Measurements from ENCODE around the gene NRG2. TPM values are rescaled to one million over a fixed set of nuclear protein-coding genes. Genes with fewer than 3 reads are reported as not detected.

Gene NRG2
- total RNA-seq, 1 experiment from 2014 or later: 0.91 TPM

GRCh38 chr5:139968547-139969261 is 74.4 kb downstream of the NRG2 start:
- POLR2A ChIA-PET: interaction anchor here (1.7 to 1.9 kb wide), 2 partner anchors 17 to 181 kb away, joined by 6 to 10 read pairs; no protein-coding TSS in a partner anchor
- DNase-seq (ENCODE audit: low read depth, low spot score): peak; percentile 72
- H3K4me2 ChIP-seq (ENCODE audit: low read length): peak overlapping the region; percentile 16; the same call in 1 of the 2 replicates

More at GRCh38 chr5:139968547-139969261, 74.4 kb downstream of the NRG2 start:
- H3K79me2 ChIP-seq (ENCODE audit: insufficient read depth, low read length): no peaks in the 10 kb centered on the region
- ChIA-PET RAD21 (ENCODE audit: low non-redundant PET in 1 of 2, low total read pairs in 2 of 2, uncharacterized antibody in 2 of 2, unreplicated experiment in 2 of 2) (interaction anchor here (1.0 to 1.8 kb wide), 7 partner anchors 12 to 193 kb away, joined by 3 to 21 read pairs (median 4); no protein-coding TSS in a partner anchor), CTCF (interaction anchor here (0.6 to 6.8 kb wide), 39 partner anchors 12 to 565 kb away, joined by 3 to 181 read pairs (median 5); partner anchors contain the start of genes NRG2, PSD2 and SPATA24)
- no peak overlapping the region for H3K4me3 ChIP-seq (replicated peaks in 1 of 2; ENCODE audit: low read depth in 1 of 2, low read length in 2 of 2)
- TF ChIP-seq EGR1 (IDR thresholded peaks at IDR 0.05; ENCODE audit: low read depth): no peak
- TF ChIP-seq CTCF (IDR thresholded peaks at IDR 0.05 in 2 of 3, conservative IDR thresholded peaks at IDR 0.05 in 1 of 3; ENCODE audit: borderline replicate concordance in 1 of 3, insufficient read depth in 1 of 3, low read depth in 2 of 3, low read length in 2 of 3): peak; percentile 100
- peak; percentile 89 for TF ChIP-seq MAX (IDR thresholded peaks at IDR 0.05)
- TF ChIP-seq SRF (IDR thresholded peaks at IDR 0.05; ENCODE audit: low read depth): no peak
- TF ChIP-seq JUND (IDR thresholded peaks at IDR 0.05): no peak
- TF ChIP-seq RAD21 (IDR thresholded peaks at IDR 0.05; ENCODE audit: low read depth): peak; percentile 100
- no peak for TF ChIP-seq SIN3A (IDR thresholded peaks at IDR 0.05; ENCODE audit: low read depth)
- TF ChIP-seq CBX3 (IDR thresholded peaks at IDR 0.05; ENCODE audit: low read depth): peak; percentile 50; the same call in 1 of the 2 replicates
- TF ChIP-seq POLR2A (IDR thresholded peaks at IDR 0.05; ENCODE audit: borderline replicate concordance, extremely low read depth, insufficient read depth, insufficient read length): no peak
- TF ChIP-seq YY1 (IDR thresholded peaks at IDR 0.05; ENCODE audit: extremely low read depth, insufficient replicate concordance, low read depth, low read length): peak; percentile 65
- no peaks in the 10 kb centered on the region for H3K9me2 ChIP-seq (ENCODE audit: insufficient read depth)
- H2AFZ ChIP-seq (ENCODE audit: low read depth, low read length, poor library complexity, severe bottlenecking): peak overlapping the region; percentile 98
- H3K9ac ChIP-seq (ENCODE audit: low read length): peak overlapping the region; percentile 24; the same call in 1 of the 2 replicates
- H3K9me3 ChIP-seq (ENCODE audit: control insufficient read depth in 1 of 2, insufficient read depth in 1 of 2, low read depth in 1 of 2, low read length in 2 of 2): no peaks in the 10 kb centered on the region
- peaks cover 2 to 7% of the 10 kb centered on the region in 2 experiments; a peak in 2 of 4 replicates for H3K4me1 ChIP-seq (ENCODE audit: control insufficient read depth in 1 of 2, insufficient read depth in 2 of 2, low read length in 2 of 2)
- ATAC-seq: peak; percentile 99
- H3K27me3 ChIP-seq (ENCODE audit: insufficient read depth, low read length): no peaks in the 10 kb centered on the region
- intact Hi-C loops (cut with micrococcal nuclease): loop anchor here (1.0 to 5.0 kb wide), 4 partner anchors 106 to 188 kb away; no protein-coding TSS in a partner anchor
- no TSS peak for BruUV-seq (replicated peaks)
- no peaks in the 10 kb centered on the region for H3K36me3 ChIP-seq (ENCODE audit: control insufficient read depth in 1 of 2, insufficient read depth in 2 of 2, low read length in 2 of 2)
- H3K27ac ChIP-seq (ENCODE audit: low read depth, low read length): no peak overlapping the region
- H4K20me1 ChIP-seq (ENCODE audit: insufficient read depth): no peaks in the 10 kb centered on the region
